ENCODE measurements around the gene GMEB1. TPM values are rescaled to one million over a fixed set of nuclear protein-coding genes. Genes with fewer than 3 reads are reported as not detected.
A peak's percentile ranks its signal among the peaks of the same experiment; 100 is the strongest.
"Not testable (repeated sequence)": the region's sequence is repeated elsewhere in the genome, so short reads cannot be mapped to it uniquely, and the experiment has no call there.

GMEB1 gene
- total RNA-seq, 2 donors from 2014 or later = 14.0 to 14.9 TPM

- Histone ChIP-seq H3K4me1 (no peaks in the 10 kb centered on the region), H3K27ac (no peak overlapping the region), H3K9me3 (no peaks in the 10 kb centered on the region), H3K36me3 (no peaks in the 10 kb centered on the region), H3K4me3 (no peak overlapping the region), H3K9ac (ENCODE audit: low read depth in 2 of 2, low read length in 2 of 2) (no peak overlapping the region), H3K27me3 (no peaks in the 10 kb centered on the region)
- no peak for TF ChIP-seq CTCF (IDR thresholded peaks at IDR 0.05)
- no peak for DNase-seq
- intact Hi-C loops (cut with DNase I) = no loop called here
Measured at GRCh38 chr1:28718586-28719331, 50.2 kb downstream of the GMEB1 start.

GRCh38 chr1:28719332-28719619, 50.7 kb downstream of the GMEB1 start:
- H3K4me3 ChIP-seq = no peak overlapping the region
- DNase-seq = no peak
- H3K27me3 ChIP-seq = no peaks in the 10 kb centered on the region
- no peak overlapping the region for H3K27ac ChIP-seq
- H3K9me3 ChIP-seq = no peaks in the 10 kb centered on the region
- H3K9ac ChIP-seq (ENCODE audit: low read depth in 2 of 2, low read length in 2 of 2) = no peak overlapping the region
- no peak for TF ChIP-seq CTCF (IDR thresholded peaks at IDR 0.05)
- no peaks in the 10 kb centered on the region for H3K4me1 ChIP-seq
- intact Hi-C loops (cut with DNase I) = no loop called here
- H3K36me3 ChIP-seq = no peaks in the 10 kb centered on the region

- no peak for DNase-seq
- TF ChIP-seq CTCF (IDR thresholded peaks at IDR 0.05) = no peak
- H3K4me3 ChIP-seq = no peak overlapping the region
- no peaks in the 10 kb centered on the region for H3K27me3 ChIP-seq
- H3K36me3 ChIP-seq = no peaks in the 10 kb centered on the region
- H3K4me1 ChIP-seq = no peaks in the 10 kb centered on the region
- intact Hi-C loops (cut with DNase I) = no loop called here
- no peak overlapping the region for H3K9ac ChIP-seq (ENCODE audit: low read depth in 2 of 2, low read length in 2 of 2)
- no peaks in the 10 kb centered on the region for H3K9me3 ChIP-seq
- no peak overlapping the region for H3K27ac ChIP-seq
Measured at GRCh38 chr1:28720376-28720775, 51.8 kb downstream of the GMEB1 start.

GRCh38 chr1:28721927-28722326, 53.3 kb downstream of the GMEB1 start:
- H3K4me3 ChIP-seq; H3K9me3 ChIP-seq; intact Hi-C loops (cut with DNase I); H3K27ac ChIP-seq; DNase-seq; H3K4me1 ChIP-seq; H3K36me3 ChIP-seq; H3K9ac ChIP-seq (ENCODE audit: low read depth in 2 of 2, low read length in 2 of 2); H3K27me3 ChIP-seq: not testable (repeated sequence)

GRCh38 chr1:28725365-28725764, 56.8 kb downstream of the GMEB1 start:
- H3K9me3 ChIP-seq; H3K4me1 ChIP-seq; H3K4me3 ChIP-seq; intact Hi-C loops (cut with DNase I); H3K9ac ChIP-seq (ENCODE audit: low read depth in 2 of 2, low read length in 2 of 2); H3K27ac ChIP-seq; DNase-seq; H3K36me3 ChIP-seq; H3K27me3 ChIP-seq: not testable (repeated sequence)

GRCh38 chr1:28735961-28736449, 67.4 kb downstream of the GMEB1 start:
- H3K36me3 ChIP-seq = no peaks in the 10 kb centered on the region
- H3K9me3 ChIP-seq = no peaks in the 10 kb centered on the region
- no peak for DNase-seq
- peak overlapping the region; percentile 95 for H3K27ac ChIP-seq
- no peak for TF ChIP-seq CTCF (IDR thresholded peaks at IDR 0.05)
- H3K9ac ChIP-seq (ENCODE audit: low read depth in 2 of 2, low read length in 2 of 2) = peak overlapping the region; percentile 80 to 85
- intact Hi-C loops (cut with DNase I) = loop anchor here (5.0 kb wide), 1 partner anchor 94 kb away; the partner anchor contains the start of gene TAF12
- H3K4me1 ChIP-seq = peaks cover 9% of the 10 kb centered on the region
- H3K4me3 ChIP-seq = peak overlapping the region; percentile 79
- H3K27me3 ChIP-seq = no peaks in the 10 kb centered on the region
